NCI-H2196 (cell line): ENCODE results near the gene TMEM178B.

Experiments
- DNase-seq: peaks from one replicate; lab custom pipeline; 2025; ENCODE audit not compliant: unreplicated experiment; lab: John Stamatoyannopoulos, UW

Gene TMEM178B

DNA sequence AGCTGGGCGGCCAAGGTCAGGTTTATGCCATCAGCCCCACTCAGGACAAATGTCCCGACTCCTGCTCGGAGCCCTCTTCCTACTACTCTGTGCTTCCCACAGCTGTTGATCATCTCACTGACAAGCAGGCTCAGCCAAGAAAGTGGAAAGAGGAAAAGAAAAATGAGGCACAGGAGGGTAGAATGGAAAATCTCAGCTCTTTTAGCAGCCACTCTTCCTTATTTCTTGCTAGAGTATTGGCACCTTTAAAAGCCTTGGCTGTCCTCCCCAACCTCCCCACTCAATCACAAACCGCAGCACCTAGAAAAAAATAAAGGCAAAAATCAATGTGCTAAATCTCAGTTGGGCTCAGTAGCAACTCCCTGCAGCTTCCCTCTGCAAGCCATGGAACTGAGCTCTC is 442.1 kb downstream of the TMEM178B start:
- DNase-seq: no peak

DNA sequence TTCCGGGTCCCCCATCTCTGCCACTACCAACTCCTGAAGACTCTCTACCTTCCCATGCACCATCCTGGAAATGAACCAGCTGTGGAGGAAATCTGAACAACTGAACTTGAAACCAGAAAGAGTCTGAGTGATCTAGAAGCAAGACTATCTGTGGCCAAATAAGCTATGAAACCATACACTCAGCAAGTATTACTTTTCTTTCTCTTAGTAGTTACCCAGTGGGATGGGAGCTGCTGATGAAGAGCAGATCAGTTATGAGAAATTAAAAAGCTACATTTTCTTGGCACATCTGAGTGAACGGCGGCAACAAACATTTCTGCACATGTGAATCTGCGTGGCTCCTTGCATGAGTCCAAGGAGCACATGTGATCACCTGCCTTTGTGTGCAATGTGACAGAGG is 445.8 kb downstream of the TMEM178B start:
- no peak for DNase-seq

DNA sequence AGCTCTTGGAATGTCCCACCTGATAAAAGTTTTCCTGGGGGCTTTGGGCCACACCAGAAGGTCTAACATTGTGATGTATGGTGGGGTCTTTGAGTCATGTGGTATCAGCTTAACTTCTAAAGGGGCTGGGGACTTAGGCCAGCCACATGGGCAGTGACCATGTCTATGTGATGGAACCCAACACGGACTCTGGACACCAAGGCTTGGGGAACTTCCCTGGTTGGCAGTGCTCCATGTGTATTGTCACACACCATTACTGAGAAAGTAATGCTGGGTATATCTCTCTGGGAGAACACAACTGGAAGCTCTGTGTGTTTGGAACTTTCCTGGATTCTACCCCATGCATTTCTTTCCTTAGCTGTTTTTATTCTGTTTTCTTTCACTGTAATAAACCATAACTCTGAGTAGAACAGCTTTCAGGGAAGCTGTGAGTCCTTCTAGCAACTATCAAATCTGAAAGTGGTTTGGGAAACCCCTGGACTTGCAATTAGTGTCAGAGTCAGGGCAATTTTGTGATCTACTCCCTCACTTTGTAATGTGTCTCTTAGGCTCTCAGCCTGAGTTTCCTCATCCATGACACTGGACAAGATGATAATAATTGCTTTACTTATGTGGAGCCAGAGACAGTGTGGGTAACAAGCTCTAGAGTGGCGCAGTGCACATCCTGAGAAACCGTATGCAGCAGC is 448.9 kb downstream of the TMEM178B start:
- no peak for DNase-seq

DNA sequence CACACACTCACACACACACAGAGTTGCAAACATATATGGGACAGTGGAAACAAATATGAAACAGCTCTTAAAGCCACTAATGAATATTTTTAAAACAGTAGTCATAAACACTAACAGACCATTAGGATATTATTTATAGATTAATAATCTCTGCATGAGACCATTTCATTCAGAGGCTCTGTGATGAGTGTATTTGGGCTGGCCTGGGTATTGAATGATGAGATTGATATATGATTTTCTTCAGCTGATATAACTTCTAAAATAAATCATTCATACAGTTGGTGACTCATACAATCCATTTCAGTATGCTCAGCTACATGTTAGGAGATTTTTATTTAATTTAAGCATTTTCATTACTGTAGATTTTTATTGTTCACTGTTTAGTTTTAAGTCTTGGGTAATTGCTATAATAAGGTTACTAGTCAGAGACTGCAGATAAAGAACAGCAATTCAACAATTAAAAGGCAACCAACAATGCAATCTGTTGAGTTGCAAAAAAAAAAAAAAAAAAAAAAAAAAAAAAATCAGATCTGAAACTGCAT is 452.2 kb downstream of the TMEM178B start:
- no peak for DNase-seq

DNA sequence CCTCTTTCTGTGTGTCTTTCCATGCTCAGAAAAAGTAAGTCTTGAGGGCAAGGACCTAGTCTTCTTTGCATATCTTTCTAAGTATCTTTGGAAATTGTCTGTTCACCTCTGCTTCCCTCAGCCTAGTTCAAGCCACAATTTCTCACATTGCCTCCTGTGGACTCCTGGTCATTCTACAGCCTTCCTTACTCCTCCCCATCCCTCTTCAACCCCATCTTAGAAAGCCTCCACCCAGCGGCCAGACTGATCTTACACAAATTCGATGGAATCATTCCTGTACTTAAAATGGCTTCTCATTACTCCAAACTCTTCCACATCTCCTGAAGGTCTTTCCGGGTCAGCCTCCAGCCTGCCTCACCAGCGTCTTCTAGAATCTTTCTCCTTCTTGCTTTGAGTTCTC is 453.2 kb downstream of the TMEM178B start:
- no peak for DNase-seq

DNA sequence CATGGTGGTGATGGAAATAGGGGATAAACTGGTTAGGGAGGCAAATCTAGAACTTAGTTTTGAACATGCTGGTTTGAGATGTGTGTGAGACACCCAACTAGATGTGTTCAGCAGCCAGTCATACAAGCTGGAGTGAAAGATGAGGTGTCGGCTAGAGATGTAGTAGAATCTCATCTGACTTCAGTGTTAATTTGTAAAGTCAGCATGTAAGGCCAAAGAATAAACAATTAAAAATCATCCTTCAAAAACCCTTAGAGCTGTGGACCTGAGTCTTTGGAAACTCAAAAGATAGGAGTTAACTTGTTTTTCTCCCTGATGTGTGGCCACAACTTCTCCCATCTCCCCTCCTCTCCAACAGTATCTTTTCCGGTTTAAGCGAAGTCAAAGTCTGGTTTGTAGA is 454.5 kb downstream of the TMEM178B start:
- DNase-seq: no peak
